Stimulated activated CD4-positive, alpha-beta T cell treated with anti-CD3 and anti-CD28 coated beads, Interleukin-2, amount 100 ng/mL, for 48 hours (primary cell): ENCODE data around the gene LLGL1.

Source experiments
- DNase-seq, 2 donors: peaks; one replicate each; pipeline ENCODE4 v3.0.0-alpha.2; 2020

The LLGL1 gene

GRCh38 chr17:18230288-18231141 is 5.1 kb downstream of the LLGL1 start:
- no peak for DNase-seq

GRCh38 chr17:18231164-18231563 is 5.7 kb downstream of the LLGL1 start:
- DNase-seq, result no peak

GRCh38 chr17:18233803-18234518 is 8.5 kb downstream of the LLGL1 start:
- DNase-seq, result no peak

- no peak for DNase-seq
Measured at GRCh38 chr17:18234853-18235380, 9.5 kb downstream of the LLGL1 start.

- DNase-seq, result peak; percentile 26 to 34
Measured at GRCh38 chr17:18235743-18236256, 10.4 kb downstream of the LLGL1 start.

- no peak for DNase-seq
Measured at GRCh38 chr17:18236494-18236893, 11.1 kb downstream of the LLGL1 start.

GRCh38 chr17:18237461-18237860 is 12.0 kb downstream of the LLGL1 start:
- no peak for DNase-seq

GRCh38 chr17:18238299-18238698 is 12.9 kb downstream of the LLGL1 start:
- no peak for DNase-seq

GRCh38 chr17:18240449-18240848 is 15.0 kb downstream of the LLGL1 start:
- no peak for DNase-seq

- DNase-seq, result no peak
Measured at GRCh38 chr17:18241229-18241871, 15.9 kb downstream of the LLGL1 start.

- DNase-seq, result no peak
Measured at GRCh38 chr17:18245038-18245776, 19.8 kb downstream of the LLGL1 start.

GRCh38 chr17:18246109-18246725 is 20.8 kb downstream of the LLGL1 start:
- no peak for DNase-seq

GRCh38 chr17:18246880-18247612 is 21.6 kb downstream of the LLGL1 start:
- peak; percentile 25 to 49 for DNase-seq

GRCh38 chr17:18247613-18248001 is 22.2 kb downstream of the LLGL1 start:
- no peak for DNase-seq

- DNase-seq, result peak; percentile 51 to 57
Measured at GRCh38 chr17:18248300-18248731, 22.9 kb downstream of the LLGL1 start.

GRCh38 chr17:18248811-18249210 is 23.4 kb downstream of the LLGL1 start:
- no peak for DNase-seq

- no peak for DNase-seq
Measured at GRCh38 chr17:18250259-18250658, 24.8 kb downstream of the LLGL1 start.

- DNase-seq, result no peak
Measured at GRCh38 chr17:18250708-18251107, 25.3 kb downstream of the LLGL1 start.

- no peak for DNase-seq
Measured at GRCh38 chr17:18251204-18251603, 25.8 kb downstream of the LLGL1 start.

- no peak for DNase-seq
Measured at GRCh38 chr17:18252160-18252559, 26.7 kb downstream of the LLGL1 start.

GRCh38 chr17:18253187-18253884 is 27.9 kb downstream of the LLGL1 start:
- DNase-seq, result no peak
